ENCODE measurements around the gene HNRNPL. TPM values are rescaled to one million over a fixed set of nuclear protein-coding genes. Genes with fewer than 3 reads are reported as not detected.

HNRNPL gene
- total RNA-seq, 1 experiment from 2014 or later, result 710 TPM

GRCh38 chr19:38803543-38803942 lies 46.2 kb downstream of the HNRNPL start:
- Histone ChIP-seq H2BK5ac (ENCODE audit: insufficient read length, low read length) (no peak overlapping the region), H3K27ac (ENCODE audit: insufficient read length, low read depth, low read length) (no peak overlapping the region), H3K4ac (ENCODE audit: low read depth, low read length) (no peak overlapping the region), H4K8ac (replicated peaks; ENCODE audit: insufficient read length, low read depth, low read length) (no peak overlapping the region), H3K4me1 (ENCODE audit: insufficient read depth, low read length) (no peaks in the 10 kb centered on the region), H3K18ac (ENCODE audit: insufficient read length, low read depth, low read length) (no peak overlapping the region), H3K4me2 (ENCODE audit: insufficient read depth, insufficient read length, low read length) (no peak overlapping the region), H3K23ac (ENCODE audit: insufficient read length, low read depth, low read length) (no peak overlapping the region), H4K5ac (ENCODE audit: insufficient read length, low read depth, low read length) (no peak overlapping the region), H2AK5ac (ENCODE audit: insufficient read length, low read length) (no peak overlapping the region), H2AFZ (ENCODE audit: low read length) (no peak overlapping the region), H2BK12ac (ENCODE audit: insufficient read length, low read depth, low read length) (no peak overlapping the region), H3K23me2 (ENCODE audit: insufficient read length, low read depth, low read length, poor library complexity, severe bottlenecking) (no peaks in the 10 kb centered on the region), H3K9ac (ENCODE audit: extremely low read depth, insufficient read length, low read length) (no peak overlapping the region), H4K20me1 (ENCODE audit: control insufficient read depth, insufficient read depth, insufficient read length) (no peaks in the 10 kb centered on the region), H3K9me3 (ENCODE audit: control insufficient read depth, low read depth, low read length) (no peaks in the 10 kb centered on the region), H3K14ac (ENCODE audit: insufficient read depth, low read length) (no peak overlapping the region), H3K79me1 (ENCODE audit: insufficient read depth, low read depth, low read length, poor library complexity, severe bottlenecking) (no peaks in the 10 kb centered on the region), H3T11ph (ENCODE audit: low read length) (no peak overlapping the region), H3K56ac (ENCODE audit: insufficient read length, low read depth, low read length) (no peak overlapping the region), H3K79me2 (ENCODE audit: insufficient read depth, low read length) (no peaks in the 10 kb centered on the region; the same call in 1 of the 2 replicates), H3K27me3 (ENCODE audit: insufficient read depth, low read length) (no peaks in the 10 kb centered on the region), H2BK20ac (ENCODE audit: low read depth, low read length, poor library complexity, severe bottlenecking) (no peak overlapping the region), H2BK15ac (ENCODE audit: low read depth, low read length) (no peak overlapping the region), H4K91ac (ENCODE audit: insufficient read length, low read depth, low read length) (no peak overlapping the region), H2BK120ac (ENCODE audit: low read depth, low read length, poor library complexity, severe bottlenecking) (no peak overlapping the region)
- no peak for TF ChIP-seq CTCF (conservative IDR thresholded peaks at IDR 0.05)
- DNase-seq, result no peak
- peaks cover 0 to 9% (median 2%) of the 10 kb centered on the region in 3 experiments; a peak in 2 of 7 replicates for H3K36me3 Mint-ChIP-seq (ENCODE audit: insufficient read depth in 1 of 3, low read depth in 3 of 3)
- no CpG with 5 or more reads among the region's 10 CpGs for WGBS (ENCODE audit: extremely low coverage, insufficient read length, low lambda C conversion rate)
- H3K27ac Mint-ChIP-seq, result no peak overlapping the region
- H3K9me3 Mint-ChIP-seq, result peaks cover 2 to 6% of the 10 kb centered on the region in 2 experiments; a peak in 3 of 5 replicates
- no peak overlapping the region for H3K4me3 Mint-ChIP-seq
- peaks cover 3 to 6% of the 10 kb centered on the region in 2 experiments; a peak in 3 of 4 replicates for H3K4me1 Mint-ChIP-seq
- H3K27me3 Mint-ChIP-seq (ENCODE audit: low read depth), result peaks cover 6% of the 10 kb centered on the region; the same call in 1 of the 2 replicates
